ENCODE measurements around the gene SLC38A1.

- TF ChIP-seq POLR2A (IDR thresholded peaks at IDR 0.05; ENCODE audit: low read depth) (no peak), CTCF (IDR thresholded peaks at IDR 0.05) (no peak), POLR2AphosphoS5 (IDR thresholded peaks at IDR 0.05) (no peak), EP300 (IDR thresholded peaks at IDR 0.05) (no peak)
These were observed 85.7 kb downstream of the SLC38A1 start for GRCh38 chr12:46183112-46183511.

Measured in esophagus muscularis mucosa (tissue), 4 donors.